GM21447 (cell line): ENCODE measurements around the gene CDKAL1.
"Not testable (repeated sequence)": the region's sequence is repeated elsewhere in the genome, so short reads cannot be mapped to it uniquely, and the experiment has no call there.

Experiments used
- ATAC-seq: cut with Tn5 transposase; IDR thresholded peaks from one replicate; pipeline ENCODE4 v1.9.1; 2021; ENCODE audit not compliant: unreplicated experiment

Gene CDKAL1

DNA sequence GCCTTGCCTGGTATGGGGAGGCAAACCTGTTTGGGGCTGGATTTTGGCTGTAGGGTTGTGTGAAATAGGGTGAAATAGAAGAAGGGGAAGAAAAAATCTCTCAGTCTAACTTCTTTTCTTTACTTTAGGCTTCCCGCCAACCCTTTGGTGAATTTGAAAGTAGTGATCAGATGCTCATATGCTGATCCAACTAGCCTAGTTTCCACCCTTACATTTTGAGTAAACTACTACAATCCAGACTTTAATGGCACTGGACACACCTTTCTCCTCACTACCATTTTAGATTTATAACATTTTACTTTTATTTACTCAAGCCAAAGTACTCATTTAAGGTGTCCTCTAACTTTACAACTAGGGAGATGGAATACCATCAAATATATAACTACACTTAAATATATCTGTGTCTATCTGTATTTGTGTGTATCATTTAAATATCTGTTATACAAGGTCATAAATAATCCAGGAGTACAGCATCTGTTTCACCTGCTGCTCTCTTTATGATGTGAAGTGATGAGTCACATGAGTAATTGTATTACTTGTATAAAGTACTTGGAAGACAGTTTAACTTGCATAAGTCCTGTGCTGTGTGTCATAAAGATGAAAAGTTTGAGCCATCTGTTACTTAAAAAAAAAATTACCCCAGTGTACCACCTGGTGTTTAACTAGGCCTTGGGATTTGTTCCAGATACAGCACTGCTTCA lies 172.1 kb downstream of the CDKAL1 start:
- ATAC-seq: no peak

DNA sequence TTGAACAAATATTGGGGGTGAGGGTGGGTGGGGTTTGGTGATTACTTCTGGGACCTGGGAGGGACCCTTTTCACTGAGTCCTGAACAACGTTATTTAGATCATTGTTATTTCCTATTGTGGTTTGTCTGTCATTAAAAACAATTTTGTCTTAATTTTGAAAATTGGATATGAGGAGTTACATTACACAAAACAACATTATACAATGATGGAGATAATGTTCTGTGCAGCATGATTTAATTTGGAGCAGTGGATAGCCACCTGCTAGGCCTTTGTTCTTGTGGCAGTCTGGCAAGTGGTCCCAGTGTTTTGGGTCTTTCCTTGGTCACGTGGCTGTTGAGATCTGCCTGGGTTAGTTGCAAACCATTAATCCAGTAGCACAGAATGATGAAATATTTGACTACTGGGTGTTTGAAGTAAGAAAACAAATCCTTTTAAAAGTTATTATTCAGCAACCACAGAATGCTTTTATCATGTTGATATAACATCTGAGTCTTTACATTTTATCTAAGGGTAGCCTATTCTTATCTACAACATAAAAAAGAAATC lies 172.8 kb downstream of the CDKAL1 start:
- no peak for ATAC-seq

DNA sequence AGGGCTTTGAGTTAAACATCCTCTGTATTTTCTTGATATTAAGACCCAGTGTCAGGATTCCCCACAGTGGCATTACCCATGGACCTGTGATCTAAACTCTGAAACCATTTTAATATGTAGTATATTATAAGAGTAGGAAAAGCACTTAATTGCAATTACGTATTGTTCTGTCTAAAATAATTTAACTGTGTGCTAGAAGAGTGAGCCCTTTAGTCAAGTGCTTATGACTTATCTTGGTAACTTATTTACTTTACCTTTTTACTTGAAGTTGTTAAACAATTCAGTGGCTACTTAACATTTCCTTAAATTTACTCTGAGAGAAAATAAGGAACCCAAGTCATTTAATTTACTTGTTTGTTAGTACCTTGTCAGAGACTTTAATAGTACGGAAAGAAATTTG lies 173.6 kb downstream of the CDKAL1 start:
- no peak for ATAC-seq

- peak; percentile 73 for ATAC-seq
These were observed 174.3 kb downstream of the CDKAL1 start for GRCh38 chr6:20708367-20709124.

- ATAC-seq: no peak
These were observed 175.2 kb downstream of the CDKAL1 start for GRCh38 chr6:20709451-20709850.

DNA sequence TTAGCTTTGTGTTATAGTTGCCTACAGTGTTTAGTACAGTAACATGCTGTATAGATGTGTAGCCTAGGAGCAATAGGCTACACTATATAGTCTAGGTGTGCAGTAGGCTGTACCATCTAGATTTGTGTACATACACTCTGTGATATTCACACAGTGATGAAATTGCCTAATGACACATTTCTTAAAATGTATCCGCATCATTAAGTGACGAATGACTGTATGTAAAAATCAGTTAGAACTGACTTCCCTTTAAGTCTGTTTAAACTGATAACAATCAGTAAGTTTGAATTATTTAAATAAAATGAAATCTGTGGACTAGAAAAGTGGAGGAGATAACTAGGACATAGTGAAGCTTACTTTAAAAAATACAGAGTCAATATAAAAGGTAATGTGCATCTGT lies 176.1 kb downstream of the CDKAL1 start:
- ATAC-seq: no peak

DNA sequence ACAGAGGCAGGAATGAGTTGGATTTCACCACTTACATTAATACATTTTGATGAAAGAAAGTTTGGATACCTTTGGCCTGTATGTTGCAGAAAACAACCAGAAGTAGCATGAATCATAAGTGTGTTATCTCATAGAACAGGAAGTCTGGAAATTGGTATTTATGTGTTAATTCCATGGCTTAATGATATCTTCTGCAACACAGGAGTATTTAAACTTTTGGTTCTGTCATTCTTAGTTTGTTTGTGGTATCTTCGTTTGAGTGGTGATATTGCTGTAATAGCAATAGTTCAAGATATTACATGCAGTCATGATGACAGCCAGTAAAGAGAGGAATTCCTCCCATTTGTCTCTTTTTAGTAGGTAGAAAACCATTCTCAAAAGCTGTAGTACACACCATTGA lies 177.3 kb downstream of the CDKAL1 start:
- no peak for ATAC-seq

DNA sequence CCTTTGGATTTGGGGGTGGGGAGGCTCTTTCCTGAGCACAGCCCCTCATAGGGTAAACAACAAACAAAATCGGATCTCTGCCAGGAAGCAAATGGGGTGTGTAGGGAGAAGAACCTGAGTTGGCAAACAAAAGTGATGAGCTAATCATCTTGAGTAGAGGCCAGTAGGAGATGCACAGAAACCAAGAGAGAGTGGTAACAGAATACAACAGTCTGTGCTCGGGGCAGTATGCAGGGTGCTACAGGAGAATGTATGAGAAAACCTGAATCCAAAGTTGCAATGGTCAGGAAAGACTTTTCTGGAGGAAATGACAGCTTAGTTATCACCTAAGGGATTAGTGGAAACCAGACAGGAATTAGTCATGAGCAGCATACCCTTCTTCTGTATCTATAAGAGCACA lies 177.8 kb downstream of the CDKAL1 start:
- ATAC-seq: no peak

- no peak for ATAC-seq
These were observed 181.0 kb downstream of the CDKAL1 start for GRCh38 chr6:20715135-20715806.

- peak; percentile 77 for ATAC-seq
These were observed 182.6 kb downstream of the CDKAL1 start for GRCh38 chr6:20716865-20717264.

GRCh38 chr6:20717743-20718142 lies 183.5 kb downstream of the CDKAL1 start:
- ATAC-seq: no peak

DNA sequence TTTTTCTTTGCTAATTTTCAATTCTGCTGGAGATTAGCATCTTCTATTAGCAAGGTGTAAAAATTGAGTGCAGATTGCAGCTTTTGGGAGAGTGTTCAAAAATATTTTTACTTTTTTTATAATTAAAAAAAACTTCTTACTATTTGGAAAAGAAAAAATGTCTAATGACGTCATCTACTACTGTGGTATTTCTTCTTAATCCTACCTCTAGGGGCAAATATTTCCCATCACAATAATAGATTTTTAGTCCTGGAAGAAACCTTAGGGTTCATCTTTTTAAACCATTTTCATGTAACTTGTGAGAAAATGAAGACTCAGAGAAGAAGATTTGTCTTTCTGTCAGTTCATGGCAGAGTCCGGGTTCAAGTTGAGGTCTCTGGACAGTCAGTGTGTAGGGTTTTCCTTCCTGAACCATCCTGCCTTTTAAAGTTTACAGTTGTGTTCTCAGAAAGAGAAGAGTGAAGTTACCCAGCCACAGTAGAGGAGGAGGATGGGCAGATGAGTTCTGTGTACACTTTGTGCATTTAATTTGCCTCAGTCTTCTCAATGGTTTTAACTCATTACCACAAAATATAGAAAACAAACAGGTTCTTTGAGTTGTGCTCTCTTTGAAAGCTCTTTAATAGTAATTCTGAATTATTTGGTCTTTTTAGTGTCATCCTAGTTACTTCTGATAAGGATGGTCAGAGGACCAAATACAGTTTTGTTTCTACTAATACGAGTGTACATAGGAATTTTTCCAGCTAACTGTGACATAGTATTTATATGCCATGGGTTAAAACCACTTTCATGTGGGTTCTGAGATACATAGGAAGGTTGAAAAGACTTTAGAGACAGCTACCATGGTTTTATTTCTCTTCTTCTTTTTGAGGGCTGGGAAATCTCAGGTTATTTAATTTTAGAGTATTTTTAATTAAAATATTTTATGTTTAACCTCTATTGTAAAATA lies 184.7 kb downstream of the CDKAL1 start:
- ATAC-seq: no peak

- no peak for ATAC-seq
These were observed 185.7 kb downstream of the CDKAL1 start for GRCh38 chr6:20719980-20720379.

DNA sequence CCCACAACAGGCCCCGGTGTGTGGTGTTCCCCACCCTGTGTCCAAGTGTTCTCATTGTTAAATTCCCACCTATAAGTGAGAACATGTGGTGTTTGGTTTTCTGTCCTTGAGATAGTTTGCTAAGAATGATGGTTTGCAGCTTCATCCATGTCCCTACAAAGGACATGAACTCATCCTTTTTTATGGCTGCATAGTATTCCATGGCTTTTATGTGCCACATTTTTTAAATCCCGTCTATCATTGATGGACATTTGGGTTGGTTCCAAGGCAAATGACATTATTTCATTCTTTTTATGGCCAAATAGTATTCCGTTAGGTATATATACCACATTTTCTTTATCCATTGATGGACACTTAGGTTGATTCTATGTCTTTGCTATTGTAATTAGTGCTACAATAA lies 186.9 kb downstream of the CDKAL1 start:
- not testable (repeated sequence) for ATAC-seq

DNA sequence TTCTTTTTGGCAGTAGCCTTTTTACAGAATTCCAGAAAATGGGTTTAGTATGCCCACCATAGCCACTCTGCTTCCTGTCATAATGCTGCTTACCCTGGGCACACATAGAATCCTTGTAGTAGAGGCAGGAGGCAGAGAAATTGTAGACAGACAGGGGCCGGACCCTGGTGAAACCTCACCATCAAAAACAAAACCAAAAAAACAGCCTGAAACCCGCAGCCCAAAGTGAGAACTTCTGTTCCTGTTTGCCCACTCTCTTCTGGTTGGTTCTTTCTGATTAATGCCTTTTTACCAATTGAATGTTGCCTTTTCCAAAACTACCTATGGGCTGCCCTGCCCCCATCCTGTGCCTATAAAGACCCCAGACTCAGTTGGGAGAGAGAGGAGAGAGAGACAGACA lies 188.2 kb downstream of the CDKAL1 start:
- peak; percentile 64 for ATAC-seq

- ATAC-seq: no peak
These were observed 189.0 kb downstream of the CDKAL1 start for GRCh38 chr6:20723236-20723635.

DNA sequence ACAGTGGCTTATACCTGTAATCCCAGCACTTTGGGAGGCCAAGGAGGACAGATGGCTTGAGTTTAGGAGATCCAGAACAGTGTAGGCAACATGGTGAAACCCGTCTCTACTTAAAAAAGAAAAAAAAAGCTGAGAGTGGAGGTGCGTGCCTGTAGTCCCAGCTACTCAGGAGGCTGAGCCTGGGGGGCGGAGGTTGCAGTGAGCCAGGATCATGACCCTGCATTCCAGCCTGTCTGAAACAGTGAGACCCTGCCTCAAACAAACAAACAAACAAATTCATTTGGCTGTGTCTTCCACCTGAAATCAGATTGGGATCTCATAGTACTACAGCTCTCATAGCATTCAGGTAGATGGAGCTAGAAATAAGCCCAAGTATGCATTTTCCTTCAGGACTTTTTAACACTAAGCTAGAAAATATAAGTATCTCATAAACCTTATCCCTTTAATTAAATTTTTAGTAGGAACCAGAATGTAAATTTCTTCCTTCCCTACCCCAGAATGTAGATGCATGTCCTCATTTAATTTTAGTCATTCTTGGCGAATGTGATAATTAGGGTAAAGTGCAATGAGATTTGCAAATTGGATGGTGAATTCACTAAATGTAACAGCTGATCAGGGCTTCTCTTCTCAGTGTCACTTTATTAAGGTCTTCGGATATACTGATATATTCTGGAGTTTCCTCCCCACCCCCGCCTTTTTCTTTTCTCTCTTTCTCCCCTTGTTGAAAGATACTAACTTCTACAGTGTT lies 190.4 kb downstream of the CDKAL1 start:
- no peak for ATAC-seq

DNA sequence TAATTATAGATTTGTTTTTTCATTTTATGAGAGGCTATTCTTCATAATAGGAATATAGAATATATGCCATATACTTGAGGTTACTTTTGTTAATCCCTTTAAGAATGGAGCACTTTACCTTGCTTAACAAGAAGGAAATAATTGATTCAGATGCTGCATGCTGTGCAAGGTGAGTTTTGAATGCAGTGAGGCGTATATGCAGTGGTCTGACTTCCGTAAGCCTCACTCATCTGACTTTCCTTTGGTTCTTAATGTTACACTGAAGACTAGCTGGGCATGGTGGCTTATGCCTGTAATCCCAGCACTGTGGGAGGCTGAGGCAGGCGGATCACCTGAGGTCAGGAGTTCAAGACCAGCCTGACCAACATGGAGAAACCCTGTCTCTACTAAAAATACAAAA lies 191.0 kb downstream of the CDKAL1 start:
- not testable (repeated sequence) for ATAC-seq

DNA sequence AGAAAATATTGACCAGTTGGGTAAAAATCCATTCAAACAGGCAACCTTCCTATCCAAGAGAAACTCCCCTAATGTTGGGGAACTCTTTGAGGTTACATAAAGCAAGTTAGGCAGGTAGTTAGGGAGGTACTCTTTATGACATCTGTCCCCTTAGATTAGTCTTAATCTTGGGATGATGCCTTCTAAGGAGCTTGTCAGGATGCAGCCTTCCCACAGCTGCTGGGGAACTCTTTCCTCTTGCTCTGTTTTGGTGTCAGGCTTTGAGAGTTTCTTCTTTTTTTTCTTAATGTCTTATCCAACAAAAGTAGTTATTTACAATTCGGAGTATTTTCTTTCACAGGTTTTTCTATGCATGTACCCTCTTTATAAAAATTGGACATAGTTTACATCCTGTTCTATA lies 194.8 kb downstream of the CDKAL1 start:
- ATAC-seq: no peak

DNA sequence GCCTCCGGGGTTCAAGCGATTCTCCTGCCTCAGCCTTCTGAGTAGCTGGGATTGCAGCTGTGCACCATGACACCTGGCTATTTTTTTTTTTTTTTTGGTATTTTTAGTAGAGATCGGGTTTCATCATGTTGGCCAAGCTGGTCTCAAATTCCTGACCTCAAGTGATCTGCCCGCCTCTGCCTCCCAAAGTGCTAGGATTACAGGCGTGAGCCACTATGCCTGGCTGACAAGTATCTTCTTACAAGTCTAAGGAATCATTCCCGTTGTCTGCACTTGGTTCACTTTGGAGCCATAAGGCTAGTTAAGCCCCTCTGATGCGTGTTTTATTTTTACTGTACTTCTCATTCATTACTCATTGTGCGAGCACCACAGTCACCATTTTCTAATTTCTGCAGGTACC lies 198.1 kb downstream of the CDKAL1 start:
- not testable (repeated sequence) for ATAC-seq
